Neural progenitor cell (in vitro differentiated cells): ENCODE data around the gene H2AZ2.

Experiments used
- CTCF ChIP-seq: fragments of 200-600 bp; sonication (generic); IDR thresholded peaks from 2 replicates; pipeline ENCODE4 v1.5.1; 2017; ENCODE audit warnings: antibody characterized with exemption, mild to moderate bottlenecking
- EZH2 ChIP-seq: fragments of 200-600 bp; sonication (generic); IDR thresholded peaks from 2 replicates; pipeline ENCODE4 v1.6.1; 2017; ENCODE audit warnings: antibody characterized with exemption, mild to moderate bottlenecking, moderate library complexity
- EZH2phosphoT487 ChIP-seq: fragments of 200-600 bp; sonication (generic); IDR thresholded peaks from 2 replicates; pipeline ENCODE4 v1.6.1; 2017; ENCODE audit warnings: antibody characterized with exemption

- no peak for TF ChIP-seq EZH2
- TF ChIP-seq CTCF, result no peak
- no peak for TF ChIP-seq EZH2phosphoT487
These were observed 46.0 kb downstream of the H2AZ2 start for GRCh38 chr7:44801890-44802289.
